ENCODE data around the gene TOB2.
"Not testable (repeated sequence)": the region's sequence is repeated elsewhere in the genome, so short reads cannot be mapped to it uniquely, and the experiment has no call there.

Gene TOB2

DNA sequence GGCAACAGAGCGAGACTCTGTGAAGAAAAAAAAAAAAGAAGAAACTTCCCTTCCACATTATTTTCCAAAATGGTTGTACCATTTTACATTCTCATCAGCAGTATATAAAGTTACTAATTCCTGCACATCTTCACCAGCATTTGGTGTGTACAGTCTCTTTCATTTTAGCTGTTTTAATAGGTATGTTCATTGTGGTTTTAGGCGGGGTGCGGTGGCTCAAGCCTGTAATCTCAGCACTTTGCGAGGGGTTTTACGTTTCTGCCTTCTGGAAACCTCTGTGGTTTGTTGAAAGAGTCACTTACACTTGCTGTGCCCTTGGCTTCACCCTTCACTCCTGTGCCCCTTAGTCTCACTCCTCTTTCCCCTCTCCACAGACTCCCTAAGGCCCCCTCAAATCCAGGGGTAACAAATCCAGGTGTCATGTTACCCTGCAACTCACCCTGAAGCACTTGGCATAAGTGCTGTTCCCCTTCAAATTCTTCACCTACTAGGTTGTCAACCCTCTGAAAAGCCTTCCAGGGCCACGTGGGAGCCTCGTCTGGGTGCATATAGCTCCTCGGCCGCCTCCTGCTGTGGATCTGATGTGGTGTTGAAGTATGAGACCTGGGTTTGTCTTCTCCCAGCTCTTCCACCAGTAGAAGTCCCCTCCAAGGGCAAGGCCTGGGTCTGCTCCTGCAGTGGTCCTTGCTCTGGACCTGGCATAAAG lies 20.8 kb downstream of the TOB2 start:
- DNase-seq = no peak

DNA sequence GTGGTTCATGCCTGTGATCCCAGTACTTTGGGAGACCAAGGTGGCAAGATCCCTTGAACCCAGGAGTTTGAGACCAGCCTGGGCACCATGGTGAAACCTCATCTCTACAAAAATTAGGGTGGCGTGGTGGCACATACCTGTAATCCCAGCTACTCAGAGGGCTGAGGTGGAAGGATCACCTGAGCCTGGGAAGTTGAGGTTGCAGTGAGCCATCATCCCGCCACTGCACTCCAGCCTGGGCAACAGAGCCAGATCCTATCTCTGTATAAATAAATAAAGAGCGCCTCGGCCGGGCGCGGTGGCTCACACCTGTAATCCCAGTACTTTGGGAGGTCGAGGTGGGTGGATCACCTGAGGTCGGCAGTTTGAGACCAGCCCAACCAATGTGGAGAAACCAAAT lies 27.9 kb downstream of the TOB2 start:
- no peak for DNase-seq

DNA sequence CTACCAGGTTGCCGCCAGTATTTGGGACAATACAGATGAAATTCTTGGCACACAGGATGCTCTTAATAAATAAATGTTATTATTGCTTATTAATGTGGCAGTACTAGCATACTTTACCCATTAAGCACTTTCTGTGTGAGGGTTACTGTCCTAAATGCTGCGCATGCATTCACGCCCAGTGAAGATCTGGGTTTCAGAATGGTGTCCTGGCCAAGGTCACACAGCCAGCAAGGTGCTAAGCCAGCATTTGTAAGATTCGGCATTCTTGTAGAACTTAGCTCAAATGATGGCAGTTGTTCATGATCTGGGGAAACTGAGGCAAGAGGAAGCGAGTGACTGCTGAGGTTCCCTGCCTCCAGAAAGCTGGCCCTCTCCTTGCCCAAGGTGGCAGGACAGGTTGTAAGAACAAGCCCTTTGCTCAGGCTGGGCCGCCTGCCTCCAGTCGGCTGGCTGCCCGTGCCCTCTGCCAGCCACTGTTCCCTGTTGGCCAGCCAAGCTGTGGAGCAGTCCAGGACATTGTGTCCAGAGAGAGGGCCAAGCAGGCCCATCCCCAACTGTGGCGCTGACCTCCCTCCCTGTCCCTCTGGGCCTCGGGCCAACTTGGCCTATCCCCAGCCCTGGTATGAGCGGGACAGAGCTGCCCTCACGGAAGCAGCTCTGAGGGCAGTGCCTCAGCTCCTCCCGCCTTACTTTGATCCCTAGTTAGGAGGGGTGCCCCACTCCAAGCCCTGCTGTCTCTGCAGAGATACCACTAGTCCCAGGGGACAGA lies 28.8 kb downstream of the TOB2 start:
- DNase-seq = no peak

DNA sequence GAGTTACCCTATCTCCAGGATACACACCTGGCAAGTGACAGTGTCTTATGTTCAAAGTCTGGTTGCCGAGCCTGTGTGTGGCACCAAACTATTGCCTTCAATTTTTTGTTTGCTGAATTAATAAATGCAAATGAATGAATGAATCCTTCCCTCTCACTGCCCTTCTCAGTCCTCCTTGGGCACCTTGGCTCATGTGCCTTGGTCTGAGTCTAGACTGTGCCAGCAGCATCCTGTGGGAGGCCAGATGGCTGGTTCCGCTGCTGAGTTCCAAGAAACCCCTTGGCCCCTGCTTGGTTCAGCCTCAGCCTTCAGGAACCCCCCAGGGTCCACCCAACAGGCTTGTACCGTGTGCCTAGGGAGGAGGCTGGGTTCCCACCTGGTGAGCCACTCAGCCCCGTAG lies 31.0 kb downstream of the TOB2 start:
- no peak for DNase-seq

DNA sequence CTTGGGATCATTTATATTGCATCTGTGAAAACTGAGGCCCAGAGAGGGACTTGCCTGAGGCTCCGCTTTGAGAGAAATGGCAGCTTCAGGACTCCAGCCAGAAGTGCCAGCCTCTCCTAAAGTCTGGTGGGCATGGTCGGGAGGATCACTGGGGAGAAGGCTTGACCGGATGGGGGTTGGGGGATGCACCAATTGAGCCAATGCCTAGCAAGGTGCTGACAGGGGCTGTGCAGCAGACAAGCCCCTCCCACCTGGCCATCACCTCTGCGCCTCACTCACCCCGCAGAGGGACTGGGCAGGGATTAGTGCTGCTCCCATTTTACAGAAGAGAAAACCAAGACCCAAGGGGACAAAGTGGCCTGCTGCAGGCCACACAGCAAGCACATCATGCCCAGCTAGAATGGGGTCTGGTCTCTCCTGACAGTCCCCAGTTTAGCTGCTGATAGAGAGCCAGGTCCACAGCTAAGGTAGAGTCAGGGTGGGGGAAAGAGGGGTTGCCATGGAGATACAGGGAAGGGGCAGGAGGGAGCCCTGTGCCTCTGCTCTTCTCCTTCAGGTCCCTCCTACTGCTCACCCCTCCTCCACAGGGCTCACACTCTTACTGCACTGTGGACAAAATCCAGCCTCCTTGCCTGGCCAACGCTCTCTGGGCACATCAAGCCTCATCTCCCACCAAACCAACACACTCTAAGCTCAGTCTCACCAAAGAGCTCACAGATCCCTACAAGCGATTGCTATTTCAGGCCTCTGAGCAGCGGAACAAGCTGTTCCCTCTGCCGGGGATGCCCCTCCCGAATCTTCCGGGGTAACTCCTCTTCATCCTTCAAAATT lies 35.4 kb downstream of the TOB2 start:
- DNase-seq = no peak

DNA sequence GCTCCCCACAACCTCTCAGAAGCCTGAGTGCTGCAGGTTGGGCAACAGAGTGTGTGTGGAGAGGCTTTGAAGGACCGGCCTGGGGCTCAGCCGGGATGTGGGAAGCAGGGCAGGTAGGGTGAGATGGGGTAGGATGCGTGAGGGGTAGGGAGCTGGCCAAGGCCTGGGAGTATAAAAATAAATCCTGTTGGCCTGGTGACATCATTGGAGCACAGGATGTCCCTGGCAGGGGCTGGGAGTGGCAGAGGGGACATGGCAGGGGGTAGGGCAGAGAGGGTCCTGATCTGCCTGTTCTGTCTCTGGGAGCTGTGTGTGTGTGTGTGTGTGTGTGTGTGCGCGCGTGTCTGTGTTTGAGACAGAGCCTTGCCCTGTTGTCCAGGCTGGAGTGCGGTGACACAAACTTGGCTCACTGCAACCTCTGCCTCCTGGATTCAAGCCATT lies 36.3 kb downstream of the TOB2 start:
- no peak for DNase-seq

DNA sequence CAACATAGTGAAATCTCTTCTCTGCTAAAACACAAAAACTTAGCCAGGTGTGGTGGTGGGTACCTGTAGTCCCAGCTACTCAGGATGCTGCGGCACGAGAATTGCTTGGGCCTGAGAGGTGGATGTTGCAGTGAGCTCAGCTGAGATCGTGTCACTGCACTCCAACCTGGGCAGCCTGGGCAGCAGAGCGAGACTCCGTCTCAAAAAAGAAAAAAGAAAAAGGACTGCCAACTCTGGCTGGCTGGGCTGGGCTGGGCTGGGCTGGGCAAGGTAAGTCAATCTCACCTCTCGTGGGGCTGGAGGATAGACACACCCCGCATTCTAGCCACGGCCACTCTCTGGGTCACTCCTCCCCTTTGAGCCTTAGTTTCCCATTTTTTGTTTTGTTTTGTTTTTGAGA lies 37.9 kb downstream of the TOB2 start:
- no peak for DNase-seq

DNA sequence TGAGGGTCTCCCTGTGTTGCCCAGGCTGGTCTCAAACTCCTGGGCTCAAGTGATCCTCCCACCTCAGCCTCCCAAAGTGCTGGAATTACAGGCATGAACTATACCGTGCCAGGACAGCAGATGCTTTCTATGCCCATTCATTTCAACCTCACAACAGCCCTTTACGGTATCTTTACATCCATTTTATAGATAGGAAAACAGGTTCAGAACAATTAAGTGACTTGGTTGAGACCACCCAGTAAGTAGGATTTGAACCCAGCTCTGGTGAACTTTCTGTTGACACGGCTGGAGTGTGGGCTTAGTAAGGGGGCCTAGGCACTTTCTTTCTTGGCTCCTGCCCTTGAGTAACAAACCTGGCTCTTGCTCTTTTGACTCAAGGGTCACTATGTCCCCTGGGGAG lies 39.2 kb downstream of the TOB2 start:
- no peak for DNase-seq

DNA sequence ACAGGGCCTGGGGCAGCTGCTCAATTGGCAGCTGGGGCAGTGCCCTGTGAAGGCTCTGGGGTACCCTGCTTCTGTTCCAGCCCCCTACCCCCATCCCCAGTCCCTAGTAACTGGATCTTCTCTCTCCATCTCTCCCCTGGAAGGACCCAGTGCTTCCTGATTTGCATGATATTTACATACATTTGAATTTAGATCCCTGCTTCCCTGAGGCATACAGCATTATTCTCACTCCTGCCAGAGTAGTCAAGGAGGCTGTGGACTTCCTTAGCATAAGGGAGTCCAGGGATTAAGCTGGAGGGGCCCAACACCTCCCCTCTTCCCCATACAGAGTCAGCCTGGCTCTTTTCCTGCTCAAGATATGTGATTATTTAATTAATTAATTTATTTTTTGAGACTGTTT lies 40.2 kb downstream of the TOB2 start:
- DNase-seq = no peak

DNA sequence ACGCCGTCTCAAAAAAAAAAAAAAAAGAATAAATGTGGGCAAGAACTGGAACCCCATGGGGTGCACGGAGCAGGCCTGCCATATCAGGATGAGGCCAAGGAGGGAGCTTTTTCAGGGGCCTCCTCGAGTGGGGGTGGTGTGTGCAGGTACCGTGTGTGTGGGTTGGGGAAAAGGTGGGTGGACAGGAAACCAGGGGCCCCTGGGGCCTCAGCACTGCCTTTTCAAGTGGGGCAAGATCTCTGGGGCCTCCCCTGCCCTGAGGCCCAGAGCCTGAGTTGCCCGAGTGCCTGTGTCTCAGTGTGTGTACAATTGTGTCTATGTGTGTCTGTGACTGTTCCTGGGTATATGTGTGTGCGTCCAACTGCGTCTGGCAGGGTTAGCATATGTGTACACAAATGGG lies 41.0 kb downstream of the TOB2 start:
- DNase-seq = no peak

DNA sequence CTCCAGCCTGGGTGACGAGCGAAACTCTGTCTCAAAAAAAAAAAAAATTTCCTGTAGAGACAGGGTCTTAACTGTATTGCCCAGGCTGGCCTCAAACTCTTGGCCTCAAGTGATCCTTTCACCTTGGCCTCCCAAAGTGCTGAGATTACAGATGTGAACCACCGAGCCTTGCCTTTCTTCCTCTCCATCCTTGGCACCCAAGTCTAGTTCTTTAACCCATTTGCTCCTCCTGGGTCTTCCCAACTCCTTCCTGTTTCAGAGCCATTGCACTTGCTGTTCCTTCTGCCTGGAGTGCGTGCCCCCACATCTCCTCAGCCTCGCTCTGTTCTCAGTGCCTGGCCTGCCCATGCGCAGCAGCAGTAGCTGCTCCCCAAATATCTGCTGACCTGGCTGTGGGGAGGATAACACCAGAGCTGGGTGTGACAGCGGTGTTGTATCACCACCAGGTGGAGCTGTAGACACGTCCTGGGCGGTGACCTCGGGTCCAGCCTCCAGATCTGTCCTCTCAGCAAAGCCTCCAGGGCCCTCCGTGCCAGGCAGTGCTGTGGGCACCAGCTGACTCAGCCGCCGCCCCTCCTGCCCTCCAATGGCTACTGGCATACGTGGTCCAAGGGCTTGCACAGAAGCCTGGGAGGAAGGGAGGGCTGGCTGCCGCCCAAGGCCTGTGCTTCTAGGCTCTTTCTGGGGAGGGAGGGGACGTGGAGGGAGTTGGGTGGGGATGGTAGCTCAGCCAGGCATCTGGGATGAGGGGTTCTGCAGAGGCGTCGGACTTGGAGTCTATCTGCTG lies 42.9 kb downstream of the TOB2 start:
- DNase-seq = peak; percentile 85

DNA sequence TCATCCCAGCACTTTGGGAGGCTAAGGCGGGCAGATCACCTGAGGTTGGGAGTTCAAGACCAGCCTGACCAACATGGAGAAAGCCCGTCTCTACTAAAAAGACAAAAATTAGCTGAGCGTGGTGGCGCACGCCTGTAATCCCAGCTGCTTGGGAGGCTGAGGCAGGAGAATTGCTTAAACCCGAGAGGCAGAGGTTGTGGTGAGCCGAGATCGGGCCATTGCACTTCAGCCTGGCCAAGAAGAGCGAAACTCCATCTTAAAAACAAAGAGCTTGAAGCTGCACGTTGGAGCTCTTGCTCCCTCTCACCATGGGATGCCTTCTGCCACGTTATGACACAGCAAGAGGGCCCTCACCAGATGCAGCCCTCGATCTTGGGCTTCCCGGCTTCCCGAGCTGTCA lies 43.8 kb downstream of the TOB2 start:
- DNase-seq = not testable (repeated sequence)

DNA sequence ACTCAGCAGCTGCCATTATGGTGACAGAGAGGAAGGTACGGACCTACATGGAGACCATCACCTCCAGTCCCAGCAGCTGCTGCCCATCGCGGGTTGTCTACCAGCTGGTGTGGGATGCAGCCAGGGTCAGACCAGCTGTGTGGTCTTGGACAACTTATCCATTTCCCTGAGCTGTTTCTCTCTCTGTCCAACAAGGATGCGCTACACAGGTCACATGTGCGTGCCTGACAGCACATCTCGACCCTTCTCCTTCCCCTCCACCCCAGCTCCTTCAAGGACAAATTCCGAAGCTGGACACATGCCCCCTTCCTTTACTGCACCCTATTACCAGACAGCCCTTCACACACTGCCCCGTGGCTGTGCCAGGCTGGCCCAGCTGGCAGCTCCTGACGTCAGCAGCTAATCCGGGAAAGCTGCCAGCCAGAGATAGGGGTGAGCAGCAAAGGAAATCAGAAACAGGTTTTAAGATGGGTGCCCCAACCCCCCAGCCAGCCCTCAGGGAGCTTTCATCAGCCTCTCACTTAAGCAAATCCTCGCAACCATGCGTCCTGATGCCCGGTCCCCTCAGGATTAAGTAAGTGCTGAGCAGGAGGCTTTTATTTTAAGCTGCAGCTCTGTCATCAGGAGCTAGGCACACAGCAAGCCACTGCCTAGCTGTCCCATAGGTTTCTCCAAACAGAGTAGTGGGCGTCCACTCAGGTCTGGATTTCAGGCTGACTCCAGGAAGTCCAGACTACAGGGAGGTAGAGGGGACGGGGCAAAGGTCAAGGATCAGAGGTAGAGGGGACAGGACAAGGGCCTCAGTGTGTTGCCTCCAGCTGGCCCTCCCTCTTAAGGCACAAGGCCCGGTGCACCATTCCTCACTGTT lies 44.6 kb downstream of the TOB2 start:
- peak; percentile 69 for DNase-seq

DNA sequence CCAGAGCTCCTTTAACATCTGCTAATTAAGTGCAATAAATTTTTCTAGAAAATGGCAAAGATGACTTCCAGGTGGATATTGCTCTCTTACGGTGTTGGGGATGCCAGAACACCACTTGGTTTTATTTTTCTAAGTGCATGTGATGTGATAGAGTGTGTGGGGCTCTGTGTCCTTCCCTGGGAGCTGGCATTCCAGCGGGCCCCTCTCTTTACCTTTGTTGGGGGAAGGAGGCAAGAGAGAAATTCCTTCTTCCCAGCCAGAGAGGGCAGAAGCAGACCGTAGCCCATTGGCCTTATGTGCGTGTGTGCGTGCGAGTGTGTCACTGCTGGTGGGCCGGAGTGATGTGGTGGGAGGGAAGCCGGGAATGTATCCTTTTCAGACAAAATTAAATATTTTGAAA lies 47.7 kb downstream of the TOB2 start:
- DNase-seq = no peak

DNA sequence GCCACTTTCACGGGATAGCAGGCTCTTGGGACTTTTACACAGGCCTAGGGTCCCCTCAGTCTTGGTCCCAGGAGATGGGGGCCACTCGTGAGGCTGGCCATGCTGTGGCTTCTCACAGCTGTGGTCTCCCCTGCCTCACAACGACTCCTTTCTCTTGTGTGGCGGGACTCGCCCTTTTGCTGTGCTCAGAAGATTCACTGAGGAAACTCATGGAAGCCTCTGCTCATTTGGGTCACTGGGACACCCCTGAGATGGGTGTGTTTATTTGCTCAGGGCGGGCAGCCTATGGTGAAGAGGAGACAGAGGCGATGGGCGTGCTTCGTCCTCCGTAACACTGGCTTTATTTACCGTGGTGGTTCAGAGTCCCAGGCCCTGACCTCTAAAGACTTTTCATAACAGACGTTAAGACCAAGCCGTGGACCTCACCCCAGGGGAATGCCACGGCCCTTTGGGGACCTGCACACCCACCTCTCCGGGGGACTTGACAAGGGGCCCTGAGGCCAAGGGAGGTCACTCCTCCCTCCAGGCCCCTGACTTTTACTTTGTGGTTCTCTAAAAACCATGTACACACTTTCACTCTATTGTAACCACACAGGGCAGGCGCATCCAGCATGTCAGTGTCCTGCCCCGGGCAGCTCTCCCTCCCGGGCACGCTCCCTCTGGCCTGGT lies 49.3 kb downstream of the TOB2 start:
- no peak for DNase-seq

DNA sequence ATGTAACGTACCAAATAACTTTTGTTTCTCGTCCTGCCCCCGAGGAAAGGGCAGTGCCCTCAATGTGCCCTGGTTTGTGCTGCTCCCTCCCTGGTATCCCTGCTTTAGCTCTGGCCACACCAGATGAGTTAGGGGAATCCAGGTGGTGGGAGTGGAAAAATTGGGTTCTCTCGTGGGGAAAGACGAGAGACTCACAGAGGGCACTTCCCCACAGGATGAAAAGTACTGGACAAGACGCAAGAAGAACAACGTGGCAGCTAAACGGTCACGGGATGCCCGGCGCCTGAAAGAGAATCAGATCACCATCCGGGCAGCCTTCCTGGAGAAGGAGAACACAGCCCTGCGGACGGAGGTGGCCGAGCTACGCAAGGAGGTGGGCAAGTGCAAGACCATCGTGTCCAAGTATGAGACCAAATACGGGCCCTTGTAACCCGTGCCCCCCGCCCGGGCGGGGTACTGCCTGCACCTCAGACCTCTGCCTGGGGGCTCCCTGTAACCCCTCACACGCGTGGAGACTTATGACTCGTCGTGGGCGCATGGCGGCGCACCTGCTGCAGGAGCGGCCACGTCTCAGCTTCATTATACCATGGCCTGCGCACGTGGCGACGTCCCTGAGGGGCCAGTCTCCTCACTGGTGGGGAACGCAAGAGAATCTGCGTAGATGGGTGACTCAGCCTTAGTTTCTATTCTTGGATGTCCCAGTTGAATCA lies 50.9 kb downstream of the TOB2 start:
- no peak for DNase-seq

DNA sequence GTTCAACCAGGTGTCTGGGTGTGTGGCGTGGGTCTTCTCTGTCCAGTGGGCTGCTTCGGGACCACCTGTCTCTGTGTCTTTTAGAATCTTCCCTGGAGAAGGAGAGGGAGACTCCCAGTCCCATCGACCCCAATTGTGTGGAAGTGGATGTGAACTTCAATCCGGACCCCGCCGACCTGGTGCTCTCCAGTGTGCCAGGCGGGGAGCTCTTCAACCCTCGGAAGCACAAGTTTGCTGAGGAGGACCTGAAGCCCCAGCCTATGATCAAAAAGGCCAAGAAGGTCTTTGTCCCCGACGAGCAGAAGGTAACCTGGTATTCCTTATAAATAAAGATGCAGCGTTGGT lies 52.6 kb downstream of the TOB2 start:
- DNase-seq = no peak

DNA sequence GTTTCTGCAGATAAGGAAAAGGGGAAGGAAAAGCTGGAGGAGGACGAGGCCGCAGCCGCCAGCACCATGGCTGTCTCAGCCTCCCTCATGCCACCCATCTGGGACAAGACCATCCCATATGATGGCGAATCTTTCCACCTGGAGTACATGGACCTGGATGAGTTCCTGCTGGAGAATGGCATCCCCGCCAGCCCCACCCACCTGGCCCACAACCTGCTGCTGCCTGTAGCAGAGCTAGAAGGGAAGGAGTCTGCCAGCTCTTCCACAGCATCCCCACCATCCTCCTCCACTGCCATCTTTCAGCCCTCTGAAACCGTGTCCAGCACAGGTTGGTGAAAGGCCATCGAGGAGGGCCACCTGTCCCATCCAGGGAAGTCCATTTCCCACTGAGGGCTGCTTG lies 59.3 kb downstream of the TOB2 start:
- DNase-seq = no peak

DNA sequence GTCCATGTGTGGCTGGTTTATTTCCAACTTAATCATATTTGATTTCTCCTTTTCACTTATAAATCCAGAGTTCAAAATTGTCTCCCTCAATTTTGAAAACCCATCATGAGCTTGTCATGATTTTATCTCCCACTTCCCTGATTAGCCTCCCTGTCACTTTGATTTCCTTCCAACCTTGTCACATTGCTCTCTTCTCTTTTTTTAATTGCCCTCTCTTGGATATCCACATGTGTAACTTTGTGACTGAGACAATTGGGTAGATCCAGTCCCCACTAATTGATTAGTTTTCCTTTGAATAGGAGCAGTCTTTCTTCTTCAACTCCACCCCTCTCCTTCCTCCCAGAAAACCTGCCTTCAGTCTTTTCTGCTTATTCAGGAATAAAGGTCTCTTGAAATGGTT lies 62.5 kb downstream of the TOB2 start:
- DNase-seq = no peak
